ENCODE measurements around the gene CPNE9. TPM values are rescaled to one million over a fixed set of nuclear protein-coding genes. Genes with fewer than 3 reads are reported as not detected.

Gene CPNE9
- total RNA-seq, 4 donors from 2014 or later: 0.54 to 1.6 (median 1.1) TPM

GRCh38 chr3:9725775-9726515 lies 22.3 kb downstream of the CPNE9 start:
- H3K4me3 ChIP-seq (ENCODE audit: low read depth, poor library complexity, severe bottlenecking): no peak overlapping the region
- no peak for DNase-seq (ENCODE audit: low spot score in 2 of 2)
- intact Hi-C loops (cut with DNase I; ENCODE audit: low total_unique reads): no loop called here
- WGBS, 2 donors: 87 to 91% methylated on average over 4 of the region's 4 CpGs
- TF ChIP-seq POLR2A (IDR thresholded peaks at IDR 0.05): no peak
- TF ChIP-seq CTCF (IDR thresholded peaks at IDR 0.05): no peak

GRCh38 chr3:9727041-9727595 lies 23.5 kb downstream of the CPNE9 start:
- intact Hi-C loops (cut with DNase I; ENCODE audit: low total_unique reads): no loop called here
- WGBS, 2 donors: 13 to 19% methylated on average over 11 of the region's 11 CpGs
- no peak for DNase-seq (ENCODE audit: low spot score in 2 of 2)
- no peak overlapping the region for H3K4me3 ChIP-seq (ENCODE audit: low read depth, poor library complexity, severe bottlenecking)
- TF ChIP-seq CTCF (IDR thresholded peaks at IDR 0.05): no peak
- TF ChIP-seq POLR2A (IDR thresholded peaks at IDR 0.05): no peak

GRCh38 chr3:9727743-9728142 lies 24.1 kb downstream of the CPNE9 start:
- WGBS, 2 donors: 86 to 90% methylated on average over 2 of the region's 2 CpGs
- no peak for TF ChIP-seq POLR2A (IDR thresholded peaks at IDR 0.05)
- no peak for TF ChIP-seq CTCF (IDR thresholded peaks at IDR 0.05)
- no peak overlapping the region for H3K4me3 ChIP-seq (ENCODE audit: low read depth, poor library complexity, severe bottlenecking)
- DNase-seq (ENCODE audit: low spot score in 2 of 2): no peak
- intact Hi-C loops (cut with DNase I; ENCODE audit: low total_unique reads): no loop called here

- H3K4me3 ChIP-seq (ENCODE audit: low read depth, poor library complexity, severe bottlenecking): no peak overlapping the region
- DNase-seq (ENCODE audit: low spot score in 2 of 2): no peak
- 93 to 96% methylated on average over 10 of the region's 10 CpGs for WGBS, 2 donors
- intact Hi-C loops (cut with DNase I; ENCODE audit: low total_unique reads): no loop called here
- TF ChIP-seq CTCF (IDR thresholded peaks at IDR 0.05) (no peak), POLR2A (IDR thresholded peaks at IDR 0.05) (no peak)
These were observed 25.8 kb downstream of the CPNE9 start for GRCh38 chr3:9729419-9729818.

GRCh38 chr3:9730657-9731205 lies 27.1 kb downstream of the CPNE9 start:
- intact Hi-C loops (cut with DNase I; ENCODE audit: low total_unique reads): no loop called here
- 2% methylated on average over 16 to 17 of the region's 17 CpGs for WGBS, 2 donors
- TF ChIP-seq POLR2A (IDR thresholded peaks at IDR 0.05) (no peak), CTCF (IDR thresholded peaks at IDR 0.05) (no peak)
- no peak for DNase-seq (ENCODE audit: low spot score in 2 of 2)
- no peak overlapping the region for H3K4me3 ChIP-seq (ENCODE audit: low read depth, poor library complexity, severe bottlenecking)
